ENCODE results near the gene KCNB1.
A peak's percentile ranks its signal among the peaks of the same experiment; 100 is the strongest.

Gene KCNB1

DNA sequence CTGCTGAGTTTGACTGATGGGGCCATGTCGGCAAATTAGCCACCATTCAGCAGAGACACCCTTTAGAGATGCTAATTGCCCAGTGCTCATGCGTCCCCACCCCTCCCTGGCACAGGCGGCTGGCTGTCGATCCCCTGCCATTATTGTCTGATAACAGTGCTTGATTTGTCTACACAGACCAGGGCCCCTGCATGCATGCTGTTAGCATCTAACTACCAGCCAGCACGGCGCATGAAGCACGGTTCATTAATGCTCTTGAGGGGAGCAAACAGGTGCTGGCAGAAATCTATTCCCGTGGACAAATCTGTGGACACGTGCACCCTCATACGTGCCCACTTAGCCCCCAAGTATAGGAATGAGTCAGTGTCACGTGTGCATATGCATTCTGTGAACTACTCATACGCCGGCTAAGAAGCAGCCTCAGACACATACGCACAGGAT lies 32.2 kb downstream of the KCNB1 start:
- H3K27me3 ChIP-seq (ENCODE audit: control insufficient read depth in 1 of 2, insufficient read depth in 2 of 2, low read length in 2 of 2): no peaks in the 10 kb centered on the region
- H3K4me1 ChIP-seq (ENCODE audit: insufficient read depth, low read length): peaks cover 59% of the 10 kb centered on the region
- H3K36me3 ChIP-seq (ENCODE audit: insufficient read depth, low read length): no peaks in the 10 kb centered on the region
- H3K4me3 ChIP-seq (ENCODE audit: low read depth in 1 of 2, low read length in 2 of 2): no peak overlapping the region
- peak overlapping the region; percentile 47 for H3K27ac ChIP-seq (ENCODE audit: low read depth, low read length)
- no peak overlapping the region for H3K9ac ChIP-seq (ENCODE audit: low read length)
- no peaks in the 10 kb centered on the region for H3K9me3 ChIP-seq (ENCODE audit: low read length)

DNA sequence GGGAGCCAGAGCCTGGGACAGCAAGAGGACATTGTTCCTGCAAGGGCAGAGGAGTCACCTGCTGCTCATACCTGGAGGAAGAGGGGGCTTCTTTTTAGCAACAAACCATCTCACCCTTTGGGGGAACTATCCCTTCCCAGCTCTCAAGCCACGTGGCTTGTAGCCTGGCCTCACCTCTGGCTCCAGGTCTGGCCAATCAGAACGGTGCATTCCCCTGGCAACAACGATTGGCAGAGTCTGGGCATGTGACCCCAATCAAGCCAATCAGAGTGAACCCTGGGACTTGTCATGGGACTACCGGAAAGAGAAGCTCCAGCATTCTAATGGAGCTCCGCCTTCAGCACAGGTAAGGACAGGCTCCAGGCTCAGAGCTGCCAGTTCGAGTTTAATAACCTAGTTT lies 33.6 kb downstream of the KCNB1 start:
- Histone ChIP-seq H3K36me3 (ENCODE audit: insufficient read depth, low read length) (no peaks in the 10 kb centered on the region), H3K27ac (ENCODE audit: low read depth, low read length) (peak overlapping the region; percentile 90), H3K4me1 (ENCODE audit: insufficient read depth, low read length) (peaks cover 73% of the 10 kb centered on the region), H3K9me3 (ENCODE audit: low read length) (no peaks in the 10 kb centered on the region), H3K4me3 (ENCODE audit: low read depth in 1 of 2, low read length in 2 of 2) (no peak overlapping the region), H3K27me3 (ENCODE audit: control insufficient read depth in 1 of 2, insufficient read depth in 2 of 2, low read length in 2 of 2) (no peaks in the 10 kb centered on the region), H3K9ac (ENCODE audit: low read length) (no peak overlapping the region)

DNA sequence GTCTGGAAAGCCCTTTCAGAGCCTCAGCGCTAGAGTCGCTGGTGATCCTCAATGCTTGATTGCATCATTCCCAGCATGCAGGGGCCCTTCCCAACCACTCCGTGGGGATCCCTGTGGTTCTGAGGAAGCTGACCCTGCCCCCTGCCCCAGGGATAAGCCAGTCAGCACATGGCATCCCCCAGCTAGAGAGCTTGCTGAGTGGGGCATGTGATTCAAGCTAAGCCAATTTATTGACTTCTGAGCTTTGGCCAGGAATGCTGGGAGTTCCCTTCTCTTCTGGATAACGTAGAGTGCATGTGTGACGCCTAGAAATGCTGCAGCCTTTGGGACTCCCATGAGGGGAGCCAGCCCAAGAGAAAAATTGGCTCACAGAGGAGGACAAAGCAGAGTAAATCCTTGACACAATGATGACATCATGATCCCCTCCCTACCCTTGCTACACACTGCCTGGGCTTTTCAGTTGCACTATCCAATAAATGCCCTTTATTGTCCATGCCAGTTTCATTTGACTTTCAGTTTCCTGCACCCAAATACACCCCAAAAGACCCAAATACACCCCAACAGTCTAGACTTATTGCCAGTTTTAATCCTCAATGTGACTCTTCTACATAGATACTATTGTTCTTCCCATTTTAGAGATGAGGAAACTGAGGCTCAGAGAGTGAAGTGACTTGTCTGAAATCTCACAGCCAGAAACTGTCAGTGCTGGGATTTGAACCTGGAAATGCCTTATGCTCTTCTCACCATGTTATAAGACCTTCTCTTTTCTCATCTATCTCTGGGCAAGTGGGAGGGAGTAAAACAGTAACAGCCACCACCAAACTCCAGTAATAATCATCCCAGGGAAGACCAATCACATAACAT lies 34.3 kb downstream of the KCNB1 start:
- Histone ChIP-seq H3K27ac (ENCODE audit: low read depth, low read length) (peak overlapping the region; percentile 90), H3K9ac (ENCODE audit: low read length) (no peak overlapping the region), H3K9me3 (ENCODE audit: low read length) (no peaks in the 10 kb centered on the region), H3K4me3 (ENCODE audit: low read depth in 1 of 2, low read length in 2 of 2) (no peak overlapping the region), H3K4me1 (ENCODE audit: insufficient read depth, low read length) (peaks cover 75% of the 10 kb centered on the region), H3K36me3 (ENCODE audit: insufficient read depth, low read length) (no peaks in the 10 kb centered on the region), H3K27me3 (ENCODE audit: control insufficient read depth in 1 of 2, insufficient read depth in 2 of 2, low read length in 2 of 2) (no peaks in the 10 kb centered on the region)

- Histone ChIP-seq H3K9ac (ENCODE audit: low read length) (no peak overlapping the region), H3K36me3 (ENCODE audit: insufficient read depth, low read length) (no peaks in the 10 kb centered on the region), H3K27me3 (ENCODE audit: control insufficient read depth in 1 of 2, insufficient read depth in 2 of 2, low read length in 2 of 2) (no peaks in the 10 kb centered on the region), H3K4me3 (ENCODE audit: low read depth in 1 of 2, low read length in 2 of 2) (no peak overlapping the region), H3K27ac (ENCODE audit: low read depth, low read length) (peak overlapping the region; percentile 90), H3K9me3 (ENCODE audit: low read length) (no peaks in the 10 kb centered on the region), H3K4me1 (ENCODE audit: insufficient read depth, low read length) (peaks cover 74% of the 10 kb centered on the region)
These were observed 35.1 kb downstream of the KCNB1 start for GRCh38 chr20:49447364-49447763.

- peaks cover 68% of the 10 kb centered on the region for H3K4me1 ChIP-seq (ENCODE audit: insufficient read depth, low read length)
- no peaks in the 10 kb centered on the region for H3K36me3 ChIP-seq (ENCODE audit: insufficient read depth, low read length)
- no peak overlapping the region for H3K4me3 ChIP-seq (ENCODE audit: low read depth in 1 of 2, low read length in 2 of 2)
- H3K27ac ChIP-seq (ENCODE audit: low read depth, low read length): peak overlapping the region; percentile 90
- no peaks in the 10 kb centered on the region for H3K9me3 ChIP-seq (ENCODE audit: low read length)
- H3K27me3 ChIP-seq (ENCODE audit: control insufficient read depth in 1 of 2, insufficient read depth in 2 of 2, low read length in 2 of 2): no peaks in the 10 kb centered on the region
- H3K9ac ChIP-seq (ENCODE audit: low read length): no peak overlapping the region
These were observed 35.7 kb downstream of the KCNB1 start for GRCh38 chr20:49446808-49447207.

DNA sequence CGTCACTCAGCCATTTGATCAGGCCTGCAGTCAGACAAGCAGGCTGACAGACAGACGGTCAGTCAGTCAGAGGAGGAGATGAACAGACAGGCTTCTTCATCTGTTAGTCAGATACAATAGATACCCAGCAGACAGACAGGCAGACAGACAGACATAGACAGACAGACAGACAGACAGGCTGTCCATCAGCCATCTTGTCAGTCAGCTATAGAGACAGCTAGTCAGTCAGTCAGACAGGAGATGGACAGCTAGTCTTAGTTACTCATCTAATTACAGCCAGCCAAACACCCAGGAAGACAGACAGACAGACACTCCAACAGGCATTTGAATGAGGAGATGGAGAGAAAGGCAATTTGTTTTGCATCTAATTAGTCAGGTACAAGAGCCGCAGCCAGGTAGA lies 36.4 kb downstream of the KCNB1 start:
- Histone ChIP-seq H3K4me1 (ENCODE audit: insufficient read depth, low read length) (peaks cover 62% of the 10 kb centered on the region), H3K27me3 (ENCODE audit: control insufficient read depth in 1 of 2, insufficient read depth in 2 of 2, low read length in 2 of 2) (no peaks in the 10 kb centered on the region), H3K27ac (ENCODE audit: low read depth, low read length) (peak overlapping the region; percentile 85), H3K36me3 (ENCODE audit: insufficient read depth, low read length) (no peaks in the 10 kb centered on the region), H3K4me3 (ENCODE audit: low read depth in 1 of 2, low read length in 2 of 2) (peak overlapping the region; percentile 12 to 19), H3K9me3 (ENCODE audit: low read length) (no peaks in the 10 kb centered on the region), H3K9ac (ENCODE audit: low read length) (peak overlapping the region; percentile 28)

- peak overlapping the region; percentile 85 for H3K27ac ChIP-seq (ENCODE audit: low read depth, low read length)
- H3K9ac ChIP-seq (ENCODE audit: low read length): peak overlapping the region; percentile 28
- no peaks in the 10 kb centered on the region for H3K27me3 ChIP-seq (ENCODE audit: control insufficient read depth in 1 of 2, insufficient read depth in 2 of 2, low read length in 2 of 2)
- H3K4me3 ChIP-seq (ENCODE audit: low read depth in 1 of 2, low read length in 2 of 2): no peak overlapping the region
- H3K36me3 ChIP-seq (ENCODE audit: insufficient read depth, low read length): no peaks in the 10 kb centered on the region
- H3K9me3 ChIP-seq (ENCODE audit: low read length): no peaks in the 10 kb centered on the region
- peaks cover 57% of the 10 kb centered on the region for H3K4me1 ChIP-seq (ENCODE audit: insufficient read depth, low read length)
These were observed 37.3 kb downstream of the KCNB1 start for GRCh38 chr20:49445176-49445575.

DNA sequence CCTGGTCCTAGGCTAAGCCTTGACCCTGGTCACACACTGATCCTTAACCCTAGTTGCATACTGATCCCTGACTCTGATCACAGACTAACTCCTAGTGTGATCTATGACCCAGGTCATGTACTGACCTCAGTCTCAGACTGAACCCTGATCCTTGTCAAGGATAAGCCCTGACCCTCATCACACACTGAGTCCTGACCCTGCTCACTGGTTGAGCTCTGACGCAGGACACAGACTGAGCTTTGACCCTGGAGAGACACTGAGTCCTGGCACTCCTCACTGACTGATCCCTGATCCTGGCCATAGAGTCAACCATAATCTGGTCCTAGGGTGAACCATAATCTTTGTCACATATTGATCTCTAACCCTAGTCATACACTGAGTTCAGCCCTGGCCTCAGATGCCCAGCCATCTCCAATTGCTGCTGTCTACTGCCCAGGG lies 37.9 kb downstream of the KCNB1 start:
- Histone ChIP-seq H3K27me3 (ENCODE audit: control insufficient read depth in 1 of 2, insufficient read depth in 2 of 2, low read length in 2 of 2) (no peaks in the 10 kb centered on the region), H3K36me3 (ENCODE audit: insufficient read depth, low read length) (no peaks in the 10 kb centered on the region), H3K9ac (ENCODE audit: low read length) (peak overlapping the region; percentile 28), H3K27ac (ENCODE audit: low read depth, low read length) (peak overlapping the region; percentile 8), H3K4me1 (ENCODE audit: insufficient read depth, low read length) (peaks cover 56% of the 10 kb centered on the region), H3K4me3 (ENCODE audit: low read depth in 1 of 2, low read length in 2 of 2) (no peak overlapping the region), H3K9me3 (ENCODE audit: low read length) (no peaks in the 10 kb centered on the region)

DNA sequence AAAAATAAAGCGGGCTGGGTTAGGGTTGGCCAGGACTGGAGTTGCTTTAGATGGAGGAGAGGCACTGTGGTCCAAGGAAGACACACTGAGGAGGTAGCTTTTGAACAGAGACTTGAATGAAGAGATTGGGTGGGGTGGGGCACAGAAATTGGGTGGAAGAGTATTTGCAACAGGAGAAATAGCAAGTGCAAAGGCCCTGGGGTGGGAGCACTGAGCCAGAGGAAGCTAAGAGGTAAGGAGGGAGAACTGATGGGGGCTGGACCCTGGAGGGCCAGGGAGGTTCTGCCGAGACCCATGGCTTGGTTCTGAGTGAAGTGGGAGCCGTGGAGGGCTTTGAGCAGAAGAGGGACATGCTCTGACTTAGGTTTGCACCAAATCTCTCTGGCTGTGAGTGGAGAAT lies 45.4 kb downstream of the KCNB1 start:
- Histone ChIP-seq H3K36me3 (ENCODE audit: insufficient read depth, low read length) (no peaks in the 10 kb centered on the region), H3K27ac (ENCODE audit: low read depth, low read length) (no peak overlapping the region), H3K9me3 (ENCODE audit: low read length) (no peaks in the 10 kb centered on the region), H3K4me1 (ENCODE audit: insufficient read depth, low read length) (peaks cover 10% of the 10 kb centered on the region), H3K27me3 (ENCODE audit: control insufficient read depth in 1 of 2, insufficient read depth in 2 of 2, low read length in 2 of 2) (no peaks in the 10 kb centered on the region), H3K9ac (ENCODE audit: low read length) (no peak overlapping the region), H3K4me3 (ENCODE audit: low read depth in 1 of 2, low read length in 2 of 2) (no peak overlapping the region)

DNA sequence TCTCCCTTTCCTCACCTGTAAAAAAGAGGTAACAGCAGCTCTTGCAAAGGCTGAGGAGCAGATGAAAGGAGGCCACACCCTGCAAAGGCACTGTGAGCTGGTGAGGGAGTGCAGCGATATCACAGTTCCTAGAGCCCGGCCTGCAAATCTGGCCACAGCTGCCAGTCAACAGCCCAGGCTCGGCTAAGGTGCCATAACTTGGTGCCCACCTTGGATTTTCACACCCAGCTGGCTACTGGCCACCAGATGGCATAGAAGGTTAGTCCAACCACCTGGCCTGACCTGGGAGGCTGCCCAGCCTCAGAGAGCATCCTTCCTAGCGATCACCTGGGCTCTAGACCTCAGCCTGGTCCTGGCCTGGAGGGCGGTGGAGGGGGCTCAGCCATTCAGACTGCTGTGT lies 46.8 kb downstream of the KCNB1 start:
- Histone ChIP-seq H3K4me3 (ENCODE audit: low read depth in 1 of 2, low read length in 2 of 2) (no peak overlapping the region), H3K27me3 (ENCODE audit: control insufficient read depth in 1 of 2, insufficient read depth in 2 of 2, low read length in 2 of 2) (no peaks in the 10 kb centered on the region), H3K9ac (ENCODE audit: low read length) (no peak overlapping the region), H3K36me3 (ENCODE audit: insufficient read depth, low read length) (no peaks in the 10 kb centered on the region), H3K27ac (ENCODE audit: low read depth, low read length) (no peak overlapping the region), H3K9me3 (ENCODE audit: low read length) (no peaks in the 10 kb centered on the region), H3K4me1 (ENCODE audit: insufficient read depth, low read length) (peaks cover 7% of the 10 kb centered on the region)

DNA sequence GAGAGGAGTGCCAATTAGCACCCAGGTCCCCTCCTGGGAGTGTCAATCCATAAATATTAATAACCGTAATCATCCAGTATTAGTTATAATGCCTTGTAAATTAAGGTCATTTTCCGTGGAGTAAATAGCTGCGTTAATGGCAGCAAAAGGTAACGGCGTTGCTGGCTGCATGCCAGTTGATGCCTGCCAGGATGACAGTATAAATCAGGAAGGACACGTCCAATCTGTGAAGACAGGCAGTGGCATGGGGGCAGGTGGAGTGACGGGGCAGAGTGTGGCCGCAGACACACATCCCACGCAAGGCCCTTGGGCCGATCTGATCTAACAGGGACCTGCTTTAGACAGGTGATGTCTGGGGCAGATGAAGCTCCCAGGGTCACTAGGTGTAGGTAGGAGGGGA lies 49.1 kb downstream of the KCNB1 start:
- Histone ChIP-seq H3K4me3 (ENCODE audit: low read depth in 1 of 2, low read length in 2 of 2) (no peak overlapping the region), H3K9me3 (ENCODE audit: low read length) (no peaks in the 10 kb centered on the region), H3K9ac (ENCODE audit: low read length) (no peak overlapping the region), H3K4me1 (ENCODE audit: insufficient read depth, low read length) (no peaks in the 10 kb centered on the region), H3K27ac (ENCODE audit: low read depth, low read length) (no peak overlapping the region), H3K36me3 (ENCODE audit: insufficient read depth, low read length) (no peaks in the 10 kb centered on the region), H3K27me3 (ENCODE audit: control insufficient read depth in 1 of 2, insufficient read depth in 2 of 2, low read length in 2 of 2) (no peaks in the 10 kb centered on the region)

- no peaks in the 10 kb centered on the region for H3K36me3 ChIP-seq (ENCODE audit: insufficient read depth, low read length)
- H3K4me1 ChIP-seq (ENCODE audit: insufficient read depth, low read length): peaks cover 6% of the 10 kb centered on the region
- H3K9ac ChIP-seq (ENCODE audit: low read length): no peak overlapping the region
- H3K27ac ChIP-seq (ENCODE audit: low read depth, low read length): no peak overlapping the region
- H3K4me3 ChIP-seq (ENCODE audit: low read depth in 1 of 2, low read length in 2 of 2): no peak overlapping the region
- no peaks in the 10 kb centered on the region for H3K27me3 ChIP-seq (ENCODE audit: control insufficient read depth in 1 of 2, insufficient read depth in 2 of 2, low read length in 2 of 2)
- H3K9me3 ChIP-seq (ENCODE audit: low read length): no peaks in the 10 kb centered on the region
These were observed 49.9 kb downstream of the KCNB1 start for GRCh38 chr20:49432550-49432949.

Data from muscle layer of colon (tissue), 2 donors.